Endodermal cell (in vitro differentiated cells): Measurements from ENCODE around the gene CNNM3. TPM values are rescaled to one million over a fixed set of nuclear protein-coding genes. Genes with fewer than 3 reads are reported as not detected.

Experiments used
- DNase-seq: peaks from one replicate; pipeline ENCODE4 v3.0.0-alpha.2; 2017
- H3K27ac ChIP-seq: 2 replicates; pipeline ENCODE4 v1.5.1; 2013; ENCODE audit warnings: mild to moderate bottlenecking, low read depth, low read length, moderate library complexity
- H3K27me3 ChIP-seq: 2 replicates; pipeline ENCODE4 v1.6.1; 2013; ENCODE audit warnings: mild to moderate bottlenecking, low read length, moderate library complexity; ENCODE audit not compliant: insufficient read depth, control insufficient read depth, poor library complexity, severe bottlenecking
- H3K36me3 ChIP-seq: 2 replicates; pipeline ENCODE4 v1.7.0; 2013; ENCODE audit warnings: mild to moderate bottlenecking, low read length, moderate library complexity; ENCODE audit not compliant: control insufficient read depth, insufficient read depth
- H3K4me1 ChIP-seq: one replicate; pipeline ENCODE4 v1.7.0; 2013; ENCODE audit warnings: low read length; ENCODE audit not compliant: control insufficient read depth, insufficient read depth
- H3K4me3 ChIP-seq: 2 replicates; pipeline ENCODE4 v1.5.1; 2013; ENCODE audit warnings: mild to moderate bottlenecking, low read length, moderate library complexity
- H3K9ac ChIP-seq: 2 replicates; pipeline ENCODE4 v1.6.1; 2013; ENCODE audit warnings: mild to moderate bottlenecking, low read length, moderate library complexity; ENCODE audit not compliant: poor library complexity, severe bottlenecking; ENCODE audit errors: extremely low read depth
- H3K9me3 ChIP-seq: 2 replicates; pipeline ENCODE4 v1.6.1; 2013; ENCODE audit warnings: mild to moderate bottlenecking, low read length, moderate library complexity; ENCODE audit not compliant: control insufficient read depth
- H3K27ac Mint-ChIP-seq: 2 replicates; pipeline ENCODE4 v1.8.0; 2020; ENCODE audit warnings: mixed read lengths
- H3K27me3 Mint-ChIP-seq: 2 replicates; pipeline ENCODE4 v1.8.0; 2021; ENCODE audit warnings: mild to moderate bottlenecking, mixed read lengths; ENCODE audit not compliant: insufficient read depth
- H3K36me3 Mint-ChIP-seq: 2 replicates; pipeline ENCODE4 v1.8.0; 2020; ENCODE audit warnings: low read depth, mixed read lengths
- H3K4me1 Mint-ChIP-seq: 2 replicates; pipeline ENCODE4 v1.8.0; 2020; ENCODE audit warnings: mixed read lengths
- H3K4me3 Mint-ChIP-seq: 2 replicates; pipeline ENCODE4 v1.8.0; 2020; ENCODE audit warnings: mild to moderate bottlenecking, moderate library complexity, mixed read lengths
- H3K9me3 Mint-ChIP-seq: 2 replicates; pipeline ENCODE4 v1.8.0; 2020; ENCODE audit warnings: mild to moderate bottlenecking, mixed read lengths
- CTCF ChIP-seq: fragments of 200-600 bp; sonication (generic); conservative IDR thresholded peaks from 2 replicates; pipeline ENCODE4 v1.5.0; 2021; ENCODE audit warnings: antibody characterized with exemption, mild to moderate bottlenecking
- WGBS, 2 experiments: methylation state at CpG; one replicate each; pipeline versions ENCODE4 v1.1.5 to v1.1.7; 2013; ENCODE audit warnings: missing lambda C conversion rate in 2 of 2, mixed read lengths in 1 of 2; ENCODE audit not compliant: insufficient coverage in 1 of 2, insufficient read length in 1 of 2; 5-methylcytosine and 5-hydroxymethylcytosine counted together
- total RNA-seq, 2 donors: library from RNA; stranded (reverse); fragmentation: NEBNext Ultra II Directional in 1 of 2; extraction: Animal tissue kit (Norgen Biotek cat#: 25700) in 1 of 2; gene quantifications; 2 replicates in 1 of 2; 3 replicates in 1 of 2; pipeline ENCODE4 v1.2.1, GENCODE V29; 2021

CNNM3 gene
- total RNA-seq, 2 donors from 2014 or later = 33.1 to 34.8 TPM

DNA sequence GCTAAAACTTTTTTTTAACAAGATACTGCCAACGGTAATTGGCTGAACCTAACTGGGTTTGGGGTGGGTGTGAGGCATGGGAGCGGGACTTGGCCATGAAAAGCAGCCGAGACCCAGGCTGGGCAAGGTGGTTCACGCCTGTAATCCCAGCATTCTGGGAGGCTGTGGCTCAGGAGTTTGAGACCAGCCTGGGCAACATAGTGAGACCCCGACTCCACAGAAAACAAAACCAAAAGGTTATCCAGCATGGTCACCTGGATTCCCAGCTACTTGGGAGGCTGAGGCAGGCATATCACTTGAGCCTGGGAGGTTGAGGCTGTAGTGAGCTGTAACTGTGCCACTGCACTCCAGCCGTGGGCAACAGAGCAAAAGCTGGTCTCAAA lies 64.8 kb downstream of the CNNM3 start:
- Mint-ChIP-seq H3K27ac (peak overlapping the region; percentile 84), H3K4me1 (peaks cover 28% of the 10 kb centered on the region), H3K9me3 (no peaks in the 10 kb centered on the region), H3K4me3 (peak overlapping the region; percentile 36), H3K27me3 (peaks cover 2% of the 10 kb centered on the region), H3K36me3 (no peaks in the 10 kb centered on the region)
- TF ChIP-seq CTCF = no peak
- no peak overlapping the region for H3K4me3 ChIP-seq
- 92 to 93% methylated on average over 5 to 6 of the region's 6 CpGs for WGBS, 2 experiments
- H3K36me3 ChIP-seq = no peaks in the 10 kb centered on the region
- H3K4me1 ChIP-seq = peaks cover 13% of the 10 kb centered on the region
- no peak overlapping the region for H3K9ac ChIP-seq
- peak overlapping the region; percentile 75 for H3K27ac ChIP-seq
- no peaks in the 10 kb centered on the region for H3K9me3 ChIP-seq
- H3K27me3 ChIP-seq = no peaks in the 10 kb centered on the region
- DNase-seq = no peak

DNA sequence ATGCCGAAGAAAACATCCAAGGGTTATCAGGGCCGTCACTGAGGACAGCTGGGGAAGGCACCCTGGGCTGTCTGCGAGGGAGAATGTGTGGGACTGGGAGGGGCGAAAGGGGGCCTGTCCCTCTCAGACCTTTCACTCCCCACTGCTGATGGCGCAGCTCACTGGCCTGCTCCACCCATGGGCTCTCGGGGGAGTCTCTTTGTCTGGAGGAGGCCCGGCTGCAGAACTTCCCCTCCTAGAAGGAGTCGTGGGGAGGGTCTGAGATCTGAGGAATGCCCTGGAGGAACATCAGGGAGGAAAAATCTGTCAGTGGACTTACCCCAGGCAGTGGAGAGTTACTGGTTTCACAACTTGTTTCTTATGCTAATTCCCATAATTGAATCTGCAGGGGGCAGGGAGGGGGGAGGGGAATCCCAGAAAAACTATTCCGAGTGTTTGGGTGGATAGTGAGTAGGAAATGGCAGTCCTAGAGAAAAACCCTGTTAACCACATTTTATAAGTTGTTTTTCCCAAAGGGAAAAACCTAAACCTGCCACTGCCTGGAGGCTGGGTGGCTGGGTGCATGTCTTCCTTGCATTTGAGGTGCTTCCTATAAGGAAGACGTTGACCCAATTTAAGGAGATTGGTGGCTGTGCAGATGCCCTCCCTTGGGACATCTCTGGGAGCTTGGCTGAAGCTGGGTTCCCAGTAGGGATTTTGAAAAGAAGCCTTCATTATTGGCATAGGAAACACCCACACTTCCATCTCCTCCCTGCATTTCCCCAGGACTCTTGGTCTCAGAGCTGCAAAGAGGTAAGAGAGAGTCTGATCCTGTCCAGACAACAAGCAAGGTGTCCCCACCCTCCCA lies 65.5 kb downstream of the CNNM3 start:
- Mint-ChIP-seq H3K4me1 (peaks cover 24% of the 10 kb centered on the region), H3K9me3 (no peaks in the 10 kb centered on the region), H3K27ac (peak overlapping the region; percentile 84), H3K36me3 (no peaks in the 10 kb centered on the region), H3K27me3 (peaks cover 2% of the 10 kb centered on the region), H3K4me3 (peak overlapping the region; percentile 36)
- Histone ChIP-seq H3K9ac (no peak overlapping the region), H3K27ac (peak overlapping the region; percentile 75), H3K9me3 (no peaks in the 10 kb centered on the region), H3K36me3 (no peaks in the 10 kb centered on the region), H3K4me3 (no peak overlapping the region), H3K27me3 (no peaks in the 10 kb centered on the region), H3K4me1 (peaks cover 8% of the 10 kb centered on the region)
- DNase-seq = peak; percentile 87
- no peak for TF ChIP-seq CTCF
- 22 to 36% methylated on average over 2 to 9 of the region's 10 CpGs for WGBS, 2 experiments

DNA sequence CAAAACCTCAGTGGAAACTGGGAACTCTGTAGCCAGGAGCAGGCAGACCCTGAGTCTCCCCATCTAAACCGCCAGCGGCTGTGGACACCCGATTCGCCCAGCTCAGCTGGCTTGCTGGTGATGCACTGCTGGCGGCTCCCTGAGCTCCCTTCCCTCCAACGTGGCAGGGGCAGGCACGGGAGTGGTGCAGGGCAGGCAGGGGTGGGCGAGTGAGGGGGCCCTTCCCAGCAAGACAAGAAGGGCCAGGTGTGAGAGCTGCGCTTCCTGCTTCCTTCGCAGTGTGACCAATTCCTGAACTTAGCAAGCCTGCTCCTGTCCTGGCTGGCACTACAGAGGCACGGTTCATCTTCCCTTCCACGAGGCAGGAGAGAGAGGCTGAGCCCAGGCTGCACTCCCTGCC lies 66.2 kb downstream of the CNNM3 start:
- peaks cover 2% of the 10 kb centered on the region for H3K27me3 Mint-ChIP-seq
- H3K9me3 Mint-ChIP-seq = no peaks in the 10 kb centered on the region
- peaks cover 20% of the 10 kb centered on the region for H3K4me1 Mint-ChIP-seq
- H3K4me1 ChIP-seq = peaks cover 8% of the 10 kb centered on the region
- H3K4me3 Mint-ChIP-seq = no peak overlapping the region
- H3K9me3 ChIP-seq = no peaks in the 10 kb centered on the region
- H3K4me3 ChIP-seq = no peak overlapping the region
- peak; percentile 82 for DNase-seq
- 61 to 74% methylated on average over 7 to 12 of the region's 12 CpGs for WGBS, 2 experiments
- no peak overlapping the region for H3K27ac Mint-ChIP-seq
- TF ChIP-seq CTCF = no peak
- H3K36me3 ChIP-seq = no peaks in the 10 kb centered on the region
- H3K36me3 Mint-ChIP-seq = no peaks in the 10 kb centered on the region
- no peak overlapping the region for H3K9ac ChIP-seq
- H3K27me3 ChIP-seq = no peaks in the 10 kb centered on the region
- no peak overlapping the region for H3K27ac ChIP-seq
